ENCODE data around the gene CYTH2. TPM values are rescaled to one million over a fixed set of nuclear protein-coding genes. Genes with fewer than 3 reads are reported as not detected.

Gene CYTH2
- total RNA-seq, 2 donors from 2014 or later = 76.1 to 94.2 TPM

GRCh38 chr19:48450863-48451262 lies 18.3 kb upstream of the CYTH2 start:
- peaks cover 16 to 29% of the 10 kb centered on the region in 2 donors for H3K36me3 ChIP-seq (replicated peaks in 1 of 2; ENCODE audit: insufficient read depth in 1 of 2, low read depth in 2 of 2)
- H3K4me1 ChIP-seq = peaks cover 6% of the 10 kb centered on the region
- no peaks in the 10 kb centered on the region for H3K27me3 ChIP-seq
- no peak overlapping the region for H3K27ac ChIP-seq
- no peak for TF ChIP-seq CTCF (IDR thresholded peaks at IDR 0.05)
- TF ChIP-seq POLR2A (IDR thresholded peaks at IDR 0.05) = no peak
- 92 to 100% methylated on average over 6 to 15 of the region's 15 CpGs for WGBS, 2 donors
- DNase-seq (no peak), ATAC-seq (no peak)
- no peaks in the 10 kb centered on the region for H3K9me3 ChIP-seq
- no peak overlapping the region for H3K4me3 ChIP-seq
- intact Hi-C loops (cut with DNase I) = no loop called here

- no peaks in the 10 kb centered on the region for H3K9me3 ChIP-seq
- TF ChIP-seq POLR2A (IDR thresholded peaks at IDR 0.05) (no peak), CTCF (IDR thresholded peaks at IDR 0.05) (no peak)
- intact Hi-C loops (cut with DNase I) = no loop called here
- H3K27me3 ChIP-seq = no peaks in the 10 kb centered on the region
- no peak overlapping the region for H3K27ac ChIP-seq
- no peak overlapping the region for H3K4me3 ChIP-seq
- no peak for DNase-seq
- 90 to 97% methylated on average over 5 to 12 of the region's 12 CpGs for WGBS, 2 donors
- no peak for ATAC-seq
- H3K4me1 ChIP-seq = peaks cover under 1% of the 10 kb centered on the region
- peaks cover 16 to 29% of the 10 kb centered on the region in 2 donors for H3K36me3 ChIP-seq (replicated peaks in 1 of 2; ENCODE audit: insufficient read depth in 1 of 2, low read depth in 2 of 2)
These were observed 17.5 kb upstream of the CYTH2 start for GRCh38 chr19:48451624-48452023.

- no peak overlapping the region for H3K27ac ChIP-seq
- intact Hi-C loops (cut with DNase I) = no loop called here
- no peak for TF ChIP-seq POLR2A (IDR thresholded peaks at IDR 0.05)
- no peak for TF ChIP-seq CTCF (IDR thresholded peaks at IDR 0.05)
- ATAC-seq (no peak), DNase-seq (no peak)
- peaks cover 16 to 29% of the 10 kb centered on the region in 2 donors for H3K36me3 ChIP-seq (replicated peaks in 1 of 2; ENCODE audit: insufficient read depth in 1 of 2, low read depth in 2 of 2)
- H3K4me3 ChIP-seq = no peak overlapping the region
- no peaks in the 10 kb centered on the region for H3K4me1 ChIP-seq
- H3K27me3 ChIP-seq = no peaks in the 10 kb centered on the region
- WGBS, 2 donors = 90 to 94% methylated on average over 9 to 33 of the region's 33 CpGs
- H3K9me3 ChIP-seq = no peaks in the 10 kb centered on the region
These were observed 16.6 kb upstream of the CYTH2 start for GRCh38 chr19:48452289-48453190.

GRCh38 chr19:48454150-48454730 lies 14.9 kb upstream of the CYTH2 start:
- Histone ChIP-seq H3K4me1 (no peaks in the 10 kb centered on the region), H3K4me3 (no peak overlapping the region), H3K36me3 (replicated peaks in 1 of 2; ENCODE audit: insufficient read depth in 1 of 2, low read depth in 2 of 2) (peaks cover 16 to 27% of the 10 kb centered on the region in 2 donors), H3K9me3 (no peaks in the 10 kb centered on the region), H3K27me3 (no peaks in the 10 kb centered on the region), H3K27ac (no peak overlapping the region)
- ATAC-seq (no peak), DNase-seq (no peak)
- 93 to 94% methylated on average over 16 to 22 of the region's 22 CpGs for WGBS, 2 donors
- TF ChIP-seq POLR2A (IDR thresholded peaks at IDR 0.05) = no peak
- TF ChIP-seq CTCF (IDR thresholded peaks at IDR 0.05) = no peak
- intact Hi-C loops (cut with DNase I) = no loop called here
